ENCODE results near the gene DUSP7. TPM values are rescaled to one million over a fixed set of nuclear protein-coding genes. Genes with fewer than 3 reads are reported as not detected.

DUSP7 gene
- total RNA-seq, 1 donor from 2014 or later = 24.9 TPM

DNA sequence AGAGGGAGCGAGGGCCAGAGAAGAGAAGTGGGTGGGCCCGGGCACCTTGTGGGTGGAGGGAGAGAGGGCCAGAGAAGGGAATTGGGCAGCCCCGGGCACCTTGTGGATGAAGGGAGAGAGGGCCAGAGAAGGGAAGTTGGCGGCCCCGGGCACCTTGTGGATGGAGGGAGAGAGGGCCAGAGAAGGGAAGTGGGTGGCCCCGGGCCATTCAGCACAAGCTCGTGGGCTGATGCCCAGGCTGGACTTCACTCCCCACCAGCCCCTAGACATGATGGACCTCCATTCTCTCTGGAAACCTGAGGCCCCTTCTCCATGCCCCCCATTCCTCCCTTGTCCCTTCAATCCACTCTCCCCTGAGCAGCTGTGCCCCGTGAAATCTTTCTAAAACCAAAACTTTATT lies 15.8 kb downstream of the DUSP7 start:
- H3K9me3 ChIP-seq (ENCODE audit: insufficient read depth, low read depth, low read length) = no peaks in the 10 kb centered on the region
- DNase-seq (ENCODE audit: low read depth) (no peak), FAIRE-seq (no peak)
- no peak overlapping the region for H2AFZ ChIP-seq (ENCODE audit: low read depth, low read length)
- TF ChIP-seq, protein P1, sequence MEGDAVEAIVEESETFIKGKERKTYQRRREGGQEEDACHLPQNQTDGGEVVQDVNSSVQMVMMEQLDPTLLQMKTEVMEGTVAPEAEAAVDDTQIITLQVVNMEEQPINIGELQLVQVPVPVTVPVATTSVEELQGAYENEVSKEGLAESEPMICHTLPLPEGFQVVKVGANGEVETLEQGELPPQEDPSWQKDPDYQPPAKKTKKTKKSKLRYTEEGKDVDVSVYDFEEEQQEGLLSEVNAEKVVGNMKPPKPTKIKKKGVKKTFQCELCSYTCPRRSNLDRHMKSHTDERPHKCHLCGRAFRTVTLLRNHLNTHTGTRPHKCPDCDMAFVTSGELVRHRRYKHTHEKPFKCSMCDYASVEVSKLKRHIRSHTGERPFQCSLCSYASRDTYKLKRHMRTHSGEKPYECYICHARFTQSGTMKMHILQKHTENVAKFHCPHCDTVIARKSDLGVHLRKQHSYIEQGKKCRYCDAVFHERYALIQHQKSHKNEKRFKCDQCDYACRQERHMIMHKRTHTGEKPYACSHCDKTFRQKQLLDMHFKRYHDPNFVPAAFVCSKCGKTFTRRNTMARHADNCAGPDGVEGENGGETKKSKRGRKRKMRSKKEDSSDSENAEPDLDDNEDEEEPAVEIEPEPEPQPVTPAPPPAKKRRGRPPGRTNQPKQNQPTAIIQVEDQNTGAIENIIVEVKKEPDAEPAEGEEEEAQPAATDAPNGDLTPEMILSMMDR (IDR thresholded peaks at IDR 0.05; ENCODE audit: insufficient read depth, low read depth, low read length) = no peak
- no peak for TF ChIP-seq EZH2 (IDR thresholded peaks at IDR 0.05; ENCODE audit: insufficient read depth, low read length)
- H3K4me3 Mint-ChIP-seq (ENCODE audit: unreplicated experiment) = no peak overlapping the region
- H3K27ac ChIP-seq (ENCODE audit: low read depth, low read length) = no peak overlapping the region
- no peak overlapping the region for H3K27ac Mint-ChIP-seq (ENCODE audit: unreplicated experiment)
- peaks cover 17% of the 10 kb centered on the region for H3K27me3 Mint-ChIP-seq (ENCODE audit: low read depth, unreplicated experiment)
- no peak overlapping the region for H3K9ac ChIP-seq (ENCODE audit: low read length)
- no peaks in the 10 kb centered on the region for H4K20me1 ChIP-seq (ENCODE audit: insufficient read depth, low read length)
- H3K4me1 Mint-ChIP-seq (ENCODE audit: low read depth, unreplicated experiment) = peaks cover 8% of the 10 kb centered on the region
- no peaks in the 10 kb centered on the region for H3K79me2 ChIP-seq (ENCODE audit: insufficient read depth, low read length)
- no peak overlapping the region for H3K4me3 ChIP-seq (ENCODE audit: insufficient read depth, low read depth, low read length)
- H3K36me3 Mint-ChIP-seq (ENCODE audit: low read depth, unreplicated experiment) = no peaks in the 10 kb centered on the region
- H3K9me3 Mint-ChIP-seq (ENCODE audit: unreplicated experiment) = no peaks in the 10 kb centered on the region
- H3K4me2 ChIP-seq (ENCODE audit: low read length) = no peak overlapping the region
- H3K27me3 ChIP-seq (ENCODE audit: insufficient read depth, low read length) = no peaks in the 10 kb centered on the region
- peaks cover 16% of the 10 kb centered on the region for H3K4me1 ChIP-seq (ENCODE audit: insufficient read depth, low read length)
- no peaks in the 10 kb centered on the region for H3K36me3 ChIP-seq (ENCODE audit: insufficient read depth, low read length)

DNA sequence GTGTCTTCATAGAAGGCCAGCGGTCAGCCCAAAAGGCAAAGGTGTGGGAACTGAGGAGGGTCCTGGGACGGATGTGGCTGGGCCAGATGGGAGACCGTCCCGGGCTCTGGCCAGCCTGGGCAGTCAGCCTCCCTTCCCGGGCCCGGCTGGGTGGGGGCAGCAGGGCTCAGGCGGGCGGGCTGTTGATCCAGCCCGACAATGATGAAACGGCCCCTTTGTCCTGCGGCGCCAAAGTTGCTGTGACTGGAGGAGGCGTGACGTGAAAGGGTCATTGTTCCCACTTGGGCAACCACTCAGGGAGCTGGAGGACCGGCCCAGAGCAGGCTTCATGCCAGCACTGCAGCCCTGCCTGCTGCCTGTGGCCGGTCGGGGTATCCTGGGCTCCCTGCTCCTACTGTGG lies 16.5 kb downstream of the DUSP7 start:
- peak overlapping the region; percentile 18 for H3K9ac ChIP-seq (ENCODE audit: low read length)
- Mint-ChIP-seq H3K4me1 (ENCODE audit: low read depth, unreplicated experiment) (peaks cover 2% of the 10 kb centered on the region), H3K9me3 (ENCODE audit: unreplicated experiment) (no peaks in the 10 kb centered on the region), H3K27me3 (ENCODE audit: low read depth, unreplicated experiment) (peaks cover 17% of the 10 kb centered on the region), H3K27ac (ENCODE audit: unreplicated experiment) (no peak overlapping the region), H3K4me3 (ENCODE audit: unreplicated experiment) (no peak overlapping the region), H3K36me3 (ENCODE audit: low read depth, unreplicated experiment) (no peaks in the 10 kb centered on the region)
- H4K20me1 ChIP-seq (ENCODE audit: insufficient read depth, low read length) = no peaks in the 10 kb centered on the region
- no peaks in the 10 kb centered on the region for H3K27me3 ChIP-seq (ENCODE audit: insufficient read depth, low read length)
- DNase-seq (ENCODE audit: low read depth) (peak; percentile 37), FAIRE-seq (no peak)
- peaks cover 11% of the 10 kb centered on the region for H3K4me1 ChIP-seq (ENCODE audit: insufficient read depth, low read length)
- no peak overlapping the region for H3K4me3 ChIP-seq (ENCODE audit: insufficient read depth, low read depth, low read length)
- H3K79me2 ChIP-seq (ENCODE audit: insufficient read depth, low read length) = no peaks in the 10 kb centered on the region
- peak overlapping the region; percentile 32 for H2AFZ ChIP-seq (ENCODE audit: low read depth, low read length)
- no peaks in the 10 kb centered on the region for H3K9me3 ChIP-seq (ENCODE audit: insufficient read depth, low read depth, low read length)
- no peak overlapping the region for H3K27ac ChIP-seq (ENCODE audit: low read depth, low read length)
- no peak overlapping the region for H3K4me2 ChIP-seq (ENCODE audit: low read length)
- TF ChIP-seq EZH2 (IDR thresholded peaks at IDR 0.05; ENCODE audit: insufficient read depth, low read length) = no peak
- TF ChIP-seq, protein P1 (IDR thresholded peaks at IDR 0.05; ENCODE audit: insufficient read depth, low read depth, low read length) = no peak
- H3K36me3 ChIP-seq (ENCODE audit: insufficient read depth, low read length) = no peaks in the 10 kb centered on the region

- no peak overlapping the region for H3K4me2 ChIP-seq (ENCODE audit: low read length)
- no peak for FAIRE-seq
Observed at GRCh38 chr3:52039426-52039825, 16.9 kb downstream of the DUSP7 start.

More at GRCh38 chr3:52039426-52039825, 16.9 kb downstream of the DUSP7 start:
- H3K9me3 Mint-ChIP-seq (ENCODE audit: unreplicated experiment) = no peaks in the 10 kb centered on the region
- Histone ChIP-seq H3K4me3 (ENCODE audit: insufficient read depth, low read depth, low read length) (no peak overlapping the region), H3K79me2 (ENCODE audit: insufficient read depth, low read length) (no peaks in the 10 kb centered on the region), H3K27ac (ENCODE audit: low read depth, low read length) (no peak overlapping the region), H3K27me3 (ENCODE audit: insufficient read depth, low read length) (no peaks in the 10 kb centered on the region), H3K9ac (ENCODE audit: low read length) (peak overlapping the region; percentile 18), H4K20me1 (ENCODE audit: insufficient read depth, low read length) (no peaks in the 10 kb centered on the region), H3K36me3 (ENCODE audit: insufficient read depth, low read length) (no peaks in the 10 kb centered on the region), H3K9me3 (ENCODE audit: insufficient read depth, low read depth, low read length) (no peaks in the 10 kb centered on the region), H3K4me1 (ENCODE audit: insufficient read depth, low read length) (peaks cover 11% of the 10 kb centered on the region), H2AFZ (ENCODE audit: low read depth, low read length) (peak overlapping the region; percentile 32)
- H3K4me1 Mint-ChIP-seq (ENCODE audit: low read depth, unreplicated experiment) = peaks cover 2% of the 10 kb centered on the region
- no peak overlapping the region for H3K27ac Mint-ChIP-seq (ENCODE audit: unreplicated experiment)
- H3K36me3 Mint-ChIP-seq (ENCODE audit: low read depth, unreplicated experiment) = no peaks in the 10 kb centered on the region
- TF ChIP-seq, protein P1 (IDR thresholded peaks at IDR 0.05; ENCODE audit: insufficient read depth, low read depth, low read length) = no peak
- TF ChIP-seq EZH2 (IDR thresholded peaks at IDR 0.05; ENCODE audit: insufficient read depth, low read length) = no peak
- H3K27me3 Mint-ChIP-seq (ENCODE audit: low read depth, unreplicated experiment) = peaks cover 18% of the 10 kb centered on the region
- no peak overlapping the region for H3K4me3 Mint-ChIP-seq (ENCODE audit: unreplicated experiment)
- DNase-seq (ENCODE audit: low read depth) = no peak
